ENCODE results near the gene ADCK1. TPM values are rescaled to one million over a fixed set of nuclear protein-coding genes. Genes with fewer than 3 reads are reported as not detected.

The ADCK1 gene, protein sequence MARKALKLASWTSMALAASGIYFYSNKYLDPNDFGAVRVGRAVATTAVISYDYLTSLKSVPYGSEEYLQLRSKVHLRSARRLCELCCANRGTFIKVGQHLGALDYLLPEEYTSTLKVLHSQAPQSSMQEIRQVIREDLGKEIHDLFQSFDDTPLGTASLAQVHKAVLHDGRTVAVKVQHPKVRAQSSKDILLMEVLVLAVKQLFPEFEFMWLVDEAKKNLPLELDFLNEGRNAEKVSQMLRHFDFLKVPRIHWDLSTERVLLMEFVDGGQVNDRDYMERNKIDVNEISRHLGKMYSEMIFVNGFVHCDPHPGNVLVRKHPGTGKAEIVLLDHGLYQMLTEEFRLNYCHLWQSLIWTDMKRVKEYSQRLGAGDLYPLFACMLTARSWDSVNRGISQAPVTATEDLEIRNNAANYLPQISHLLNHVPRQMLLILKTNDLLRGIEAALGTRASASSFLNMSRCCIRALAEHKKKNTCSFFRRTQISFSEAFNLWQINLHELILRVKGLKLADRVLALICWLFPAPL
- 7.3 to 7.7 TPM (median 7.5 TPM) in 3 replicates for total RNA-seq
- long read RNA-seq, transcript ADCK1-201 (11 exons, 2,234 nt): major isoform, 10 of 21 reads
- long read RNA-seq, partial matches to known transcripts: 3 of 21 reads
- long read RNA-seq, other reads (novel, unspliced or antisense): 6 of 21 reads

GRCh38 chr14:77799863-77800730 lies at the start of gene ADCK1:
Gene ADCK1, plus strand, starts transcription at chr14:77800109. Its CDS starts 18,870 bp downstream, at chr14:77818979.
- Mint-ChIP-seq H3K4me3 (ENCODE audit: unreplicated experiment) (peak within 1 kb of the TSS; percentile 87), H3K9me3 (ENCODE audit: low read depth) (no peaks in the 10 kb centered on the region), H3K27me3 (ENCODE audit: low read depth) (no peaks in the 10 kb centered on the region), H3K36me3 (ENCODE audit: low read depth) (no peaks in the 10 kb centered on the region), H3K4me1 (ENCODE audit: low read depth) (peaks cover 14% of the 10 kb centered on the region), H3K27ac (ENCODE audit: unreplicated experiment) (peak within 1 kb of the TSS; percentile 88)
- TF ChIP-seq, protein P1, sequence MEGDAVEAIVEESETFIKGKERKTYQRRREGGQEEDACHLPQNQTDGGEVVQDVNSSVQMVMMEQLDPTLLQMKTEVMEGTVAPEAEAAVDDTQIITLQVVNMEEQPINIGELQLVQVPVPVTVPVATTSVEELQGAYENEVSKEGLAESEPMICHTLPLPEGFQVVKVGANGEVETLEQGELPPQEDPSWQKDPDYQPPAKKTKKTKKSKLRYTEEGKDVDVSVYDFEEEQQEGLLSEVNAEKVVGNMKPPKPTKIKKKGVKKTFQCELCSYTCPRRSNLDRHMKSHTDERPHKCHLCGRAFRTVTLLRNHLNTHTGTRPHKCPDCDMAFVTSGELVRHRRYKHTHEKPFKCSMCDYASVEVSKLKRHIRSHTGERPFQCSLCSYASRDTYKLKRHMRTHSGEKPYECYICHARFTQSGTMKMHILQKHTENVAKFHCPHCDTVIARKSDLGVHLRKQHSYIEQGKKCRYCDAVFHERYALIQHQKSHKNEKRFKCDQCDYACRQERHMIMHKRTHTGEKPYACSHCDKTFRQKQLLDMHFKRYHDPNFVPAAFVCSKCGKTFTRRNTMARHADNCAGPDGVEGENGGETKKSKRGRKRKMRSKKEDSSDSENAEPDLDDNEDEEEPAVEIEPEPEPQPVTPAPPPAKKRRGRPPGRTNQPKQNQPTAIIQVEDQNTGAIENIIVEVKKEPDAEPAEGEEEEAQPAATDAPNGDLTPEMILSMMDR (IDR thresholded peaks at IDR 0.05): peak; percentile 72
- peak; percentile 96 for DNase-seq (ENCODE audit: low spot score)

DNA sequence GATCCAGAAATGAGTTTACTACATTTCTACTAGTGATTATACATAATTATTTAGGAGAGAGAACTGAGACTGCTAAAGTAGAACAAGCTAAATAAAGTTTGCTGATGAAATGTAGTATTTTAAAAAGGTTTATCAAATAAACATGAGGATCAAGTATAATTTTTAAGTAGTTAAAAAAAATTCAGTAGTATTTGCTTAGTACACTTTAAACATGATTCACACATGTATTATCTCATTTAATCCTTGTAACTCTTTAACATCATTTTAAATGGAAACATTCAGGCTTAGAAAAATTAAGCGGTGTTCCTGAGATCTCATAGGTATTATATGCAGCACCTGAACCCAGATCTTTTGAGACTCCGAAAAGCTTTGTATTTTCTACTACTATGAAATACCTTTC lies 47.6 kb upstream of the ADCK1 start:
- H3K27ac Mint-ChIP-seq (ENCODE audit: unreplicated experiment): no peak overlapping the region

GRCh38 chr14:77752799-77753516 lies 47.0 kb upstream of the ADCK1 start:
- H3K27ac Mint-ChIP-seq (ENCODE audit: unreplicated experiment): no peak overlapping the region
- peaks cover 20% of the 10 kb centered on the region for H3K36me3 Mint-ChIP-seq (ENCODE audit: low read depth)
- H3K4me3 Mint-ChIP-seq (ENCODE audit: unreplicated experiment): no peak overlapping the region
- DNase-seq (ENCODE audit: low spot score): no peak
- H3K4me1 Mint-ChIP-seq (ENCODE audit: low read depth): peaks cover 6% of the 10 kb centered on the region
- H3K27me3 Mint-ChIP-seq (ENCODE audit: low read depth): no peaks in the 10 kb centered on the region
- H3K9me3 Mint-ChIP-seq (ENCODE audit: low read depth): no peaks in the 10 kb centered on the region
- TF ChIP-seq, protein P1 (IDR thresholded peaks at IDR 0.05): no peak

More for the DNA sequence above, 47.6 kb upstream of the ADCK1 start:
- no peak for DNase-seq (ENCODE audit: low spot score)
- Mint-ChIP-seq H3K4me3 (ENCODE audit: unreplicated experiment) (no peak overlapping the region), H3K36me3 (ENCODE audit: low read depth) (peaks cover 21% of the 10 kb centered on the region), H3K4me1 (ENCODE audit: low read depth) (no peaks in the 10 kb centered on the region), H3K9me3 (ENCODE audit: low read depth) (no peaks in the 10 kb centered on the region), H3K27me3 (ENCODE audit: low read depth) (no peaks in the 10 kb centered on the region)
- TF ChIP-seq, protein P1 (IDR thresholded peaks at IDR 0.05): no peak

GRCh38 chr14:77760381-77761204 lies 39.3 kb upstream of the ADCK1 start, which contains the start of gene SNW1:
Gene SNW1, minus strand, starts transcription at chr14:77761156. Its CDS starts 29 bp downstream, at chr14:77761127.
- TF ChIP-seq, protein P1 (IDR thresholded peaks at IDR 0.05): peak; percentile 24
- no peaks in the 10 kb centered on the region for H3K9me3 Mint-ChIP-seq (ENCODE audit: low read depth)
- H3K4me1 Mint-ChIP-seq (ENCODE audit: low read depth): peaks cover 34% of the 10 kb centered on the region

More at GRCh38 chr14:77760381-77761204, 39.3 kb upstream of the ADCK1 start, which contains the start of gene SNW1:
- H3K27me3 Mint-ChIP-seq (ENCODE audit: low read depth): no peaks in the 10 kb centered on the region
- H3K4me3 Mint-ChIP-seq (ENCODE audit: unreplicated experiment): peak within 1 kb of the TSS; percentile 95
- peak within 1 kb of the TSS; percentile 99 for H3K27ac Mint-ChIP-seq (ENCODE audit: unreplicated experiment)
- peak; percentile 97 for DNase-seq (ENCODE audit: low spot score)
- H3K36me3 Mint-ChIP-seq (ENCODE audit: low read depth): no peaks in the 10 kb centered on the region
